HTR-8/SVneo (cell line): ENCODE results near the gene ADIPOR1.
"Not testable (repeated sequence)": the region's sequence is repeated elsewhere in the genome, so short reads cannot be mapped to it uniquely, and the experiment has no call there.

ENCODE experiments used
- DNase-seq: peaks from one replicate; pipeline ENCODE4 v3.0.0; 2011; ENCODE audit warnings: low spot score, mixed read lengths; ENCODE audit not compliant: insufficient read length
- FAIRE-seq: peaks from 2 replicates; lab custom pipeline; 2011; peaks lifted over from hg19 to GRCh38; lab: Jason Lieb, UNC

Gene ADIPOR1

GRCh38 chr1:202942426-202942825 is 15.7 kb downstream of the ADIPOR1 start:
- FAIRE-seq (no peak), DNase-seq (no peak)

DNA sequence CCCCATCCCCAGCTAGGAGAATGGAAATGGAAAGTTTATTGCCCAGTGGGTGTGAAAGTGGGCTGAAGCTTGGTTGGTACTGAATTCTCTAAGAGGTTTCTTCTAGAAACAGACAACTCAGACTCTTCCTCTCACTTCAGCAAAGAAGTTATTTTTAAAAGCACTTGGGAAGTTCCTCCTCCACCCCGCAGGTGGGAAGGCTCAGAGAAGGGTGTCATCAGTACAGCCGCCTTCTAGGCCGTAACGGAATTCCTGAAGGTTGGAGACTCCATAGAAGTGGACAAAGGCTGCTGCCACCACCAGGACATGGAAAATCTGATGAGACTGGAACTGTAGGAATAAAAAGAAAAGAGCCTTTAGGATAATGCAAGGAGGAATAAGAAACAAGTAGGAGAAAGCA is 16.7 kb downstream of the ADIPOR1 start:
- DNase-seq, result no peak
- FAIRE-seq, result no peak

- DNase-seq, result no peak
- FAIRE-seq, result no peak
Observed at GRCh38 chr1:202940561-202940960, 17.6 kb downstream of the ADIPOR1 start.

DNA sequence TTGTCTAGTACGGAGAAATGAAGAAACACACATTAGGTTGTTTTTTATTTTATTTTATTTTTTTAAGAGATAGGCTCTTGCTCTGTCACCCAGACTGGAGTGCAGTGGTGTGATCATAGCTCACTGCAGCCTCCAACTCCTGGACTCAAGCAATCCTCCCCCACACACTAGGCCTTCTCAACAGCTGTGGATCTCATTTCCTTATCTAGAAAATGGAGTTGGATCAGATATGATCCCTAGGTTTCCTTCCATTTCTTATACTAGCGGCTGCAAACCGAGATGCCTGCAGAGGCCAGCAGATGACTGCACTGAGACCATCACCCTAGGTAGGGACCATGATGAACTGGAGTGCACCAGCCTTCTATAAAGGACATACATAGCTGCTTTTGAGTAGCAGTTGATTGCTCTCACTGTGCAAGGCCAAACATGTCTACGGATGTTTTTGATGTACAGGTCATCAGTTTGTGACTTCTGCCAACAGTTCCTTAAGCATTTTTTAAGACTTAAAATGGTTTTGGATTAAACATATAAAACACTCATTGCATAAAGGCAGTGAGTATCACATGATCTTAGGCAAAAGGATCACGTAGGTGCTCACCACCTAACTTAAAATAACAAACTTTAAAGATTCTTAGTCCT is 19.7 kb downstream of the ADIPOR1 start:
- no peak for FAIRE-seq
- no peak for DNase-seq

DNA sequence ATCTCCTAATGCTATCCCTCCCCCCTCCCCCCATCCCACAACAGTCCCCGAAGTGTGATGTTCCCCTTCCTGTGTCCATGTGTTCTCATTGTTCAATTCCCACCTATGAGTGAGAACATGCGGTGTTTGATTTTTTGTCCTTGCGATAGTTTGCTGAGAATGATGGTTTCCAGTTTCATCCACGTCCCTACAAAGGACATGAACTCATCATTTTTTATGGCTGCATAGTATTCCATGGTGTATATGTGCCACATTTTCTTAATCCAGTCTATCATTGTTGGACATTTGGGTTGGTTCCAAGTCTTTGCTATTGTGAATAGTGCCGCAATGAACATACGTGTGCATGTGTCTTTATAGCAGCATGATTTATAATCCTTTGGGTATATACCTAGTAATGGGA is 21.7 kb downstream of the ADIPOR1 start:
- not testable (repeated sequence) for DNase-seq, FAIRE-seq

DNA sequence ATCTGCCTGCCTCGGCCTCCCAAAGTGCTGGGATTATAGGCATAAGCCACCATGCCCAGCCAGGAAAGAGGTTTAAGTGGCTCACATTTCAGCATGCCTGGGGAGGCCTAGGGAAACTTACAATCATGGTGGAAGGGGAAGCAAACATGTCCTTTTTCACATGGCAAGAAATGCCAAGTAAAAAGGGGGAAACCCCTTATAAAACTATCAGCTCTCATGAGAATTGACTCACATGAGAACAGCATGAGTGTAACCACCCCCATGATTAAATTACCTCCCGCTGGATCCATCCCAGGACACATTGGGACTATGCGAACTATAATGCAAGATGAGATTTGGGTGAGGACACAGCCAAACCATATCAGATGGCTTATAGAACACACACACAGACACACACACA is 22.3 kb downstream of the ADIPOR1 start:
- no peak for FAIRE-seq
- no peak for DNase-seq

DNA sequence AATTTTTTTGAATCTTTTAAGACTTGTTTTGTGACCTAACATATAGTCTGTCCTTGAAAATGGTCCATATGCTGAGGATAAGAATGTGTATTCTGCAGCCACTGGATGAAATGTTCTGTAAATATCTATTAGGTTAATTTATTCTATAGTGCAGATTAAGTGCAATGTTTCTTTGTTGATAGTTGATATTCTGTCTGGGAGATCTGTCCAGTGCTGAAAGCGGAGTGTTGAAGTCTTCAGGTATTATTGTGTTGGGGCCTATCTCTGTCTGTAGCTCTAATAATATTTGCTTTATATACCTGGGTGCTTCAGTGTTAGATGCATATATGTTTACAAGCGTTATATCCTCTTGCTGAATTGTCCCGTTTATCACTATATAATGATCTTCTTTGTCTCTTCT is 23.4 kb downstream of the ADIPOR1 start:
- DNase-seq, result no peak
- no peak for FAIRE-seq

DNA sequence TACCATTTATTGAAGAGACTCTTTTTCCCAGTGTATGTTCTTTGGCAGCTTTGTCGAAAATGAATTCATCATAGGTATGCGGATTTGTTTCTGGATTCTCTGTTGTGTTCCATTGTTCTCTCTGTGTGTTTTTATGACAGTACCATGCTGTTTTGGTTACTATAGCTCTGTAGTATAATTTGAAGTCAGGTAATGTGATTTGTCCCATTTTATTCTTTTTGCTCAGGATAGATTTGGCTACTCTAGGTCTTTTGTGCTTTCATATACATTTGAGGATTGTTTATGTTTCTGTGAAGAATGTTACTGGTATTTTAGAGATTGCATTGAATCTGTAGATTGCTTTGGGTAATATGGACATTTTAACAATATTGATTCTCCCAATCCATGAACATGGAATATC is 25.6 kb downstream of the ADIPOR1 start:
- FAIRE-seq, result no peak
- no peak for DNase-seq

- DNase-seq (peak; percentile 97), FAIRE-seq (peak; percentile 93)
Observed at GRCh38 chr1:202926581-202927491, 31.3 kb downstream of the ADIPOR1 start, which contains the start of gene KLHL12. KLHL12 (minus strand) TSS chr1:202927234; CDS start chr1:202925162, 2,072 bp downstream.

DNA sequence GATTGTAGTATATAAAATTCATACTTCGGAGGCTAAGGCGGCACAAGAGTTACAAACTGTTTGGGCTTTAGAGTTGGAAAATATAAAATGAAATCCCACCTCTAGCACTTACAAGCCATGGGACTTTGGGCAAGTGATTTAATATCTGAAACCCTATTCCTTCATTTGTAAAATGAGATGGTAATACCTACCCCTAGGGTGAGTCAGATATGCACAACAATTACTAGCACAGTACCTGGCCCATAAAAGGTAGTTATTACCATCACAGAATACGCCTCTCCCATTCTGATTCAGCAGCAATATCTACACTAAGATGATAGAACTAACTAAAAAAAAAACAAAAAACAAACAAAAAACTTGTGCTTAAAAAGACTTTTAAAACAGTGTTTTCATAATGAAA is 34.6 kb downstream of the ADIPOR1 start:
- DNase-seq, result no peak
- no peak for FAIRE-seq

- no peak for DNase-seq
- FAIRE-seq, result no peak
Observed at GRCh38 chr1:202919615-202920014, 38.5 kb downstream of the ADIPOR1 start.

- FAIRE-seq, result no peak
- no peak for DNase-seq
Observed at GRCh38 chr1:202915146-202915545, 43.0 kb downstream of the ADIPOR1 start.

DNA sequence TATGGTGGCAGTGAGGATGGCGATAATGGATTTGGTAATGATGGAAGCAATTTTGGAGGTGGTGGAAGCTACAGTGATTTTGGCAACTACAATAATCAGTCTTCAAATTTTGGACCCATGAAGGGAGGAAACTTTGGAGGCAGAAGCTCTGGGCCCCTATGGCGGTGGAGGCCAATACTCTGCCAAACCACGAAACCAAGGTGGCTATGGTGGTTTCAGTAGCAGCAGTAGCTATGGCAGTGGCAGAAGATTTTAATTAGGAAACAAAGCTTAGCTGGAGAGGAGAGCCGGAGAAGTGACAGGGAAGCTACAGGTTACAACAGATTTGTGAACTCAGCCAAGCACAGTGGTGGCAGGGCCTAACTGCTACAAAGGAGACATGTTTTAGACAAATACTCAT is 45.6 kb downstream of the ADIPOR1 start:
- DNase-seq, FAIRE-seq: not testable (repeated sequence)

DNA sequence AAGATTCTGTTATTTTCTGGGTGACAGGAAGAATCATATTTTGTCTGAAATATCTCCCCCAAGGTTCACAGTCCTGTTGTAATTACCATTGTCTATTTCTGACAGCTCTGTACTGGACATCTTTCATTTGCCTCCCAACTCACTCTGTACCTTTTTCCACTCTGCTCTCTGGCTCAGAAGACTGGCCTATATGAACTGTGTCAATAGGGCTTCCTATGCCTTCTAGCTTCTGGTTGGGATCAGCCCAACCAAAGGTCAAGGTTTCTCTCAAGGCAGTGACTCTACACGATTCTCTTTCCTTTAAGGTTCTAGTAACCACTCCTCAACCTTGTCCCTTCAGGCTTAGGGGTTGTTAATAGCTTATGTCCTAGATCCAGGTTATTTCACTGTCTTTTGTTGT is 48.6 kb downstream of the ADIPOR1 start:
- no peak for FAIRE-seq

GRCh38 chr1:202908998-202909397 is 49.1 kb downstream of the ADIPOR1 start:
- DNase-seq (no peak), FAIRE-seq (no peak)

More for the DNA sequence above, 48.6 kb downstream of the ADIPOR1 start:
- no peak for DNase-seq

DNA sequence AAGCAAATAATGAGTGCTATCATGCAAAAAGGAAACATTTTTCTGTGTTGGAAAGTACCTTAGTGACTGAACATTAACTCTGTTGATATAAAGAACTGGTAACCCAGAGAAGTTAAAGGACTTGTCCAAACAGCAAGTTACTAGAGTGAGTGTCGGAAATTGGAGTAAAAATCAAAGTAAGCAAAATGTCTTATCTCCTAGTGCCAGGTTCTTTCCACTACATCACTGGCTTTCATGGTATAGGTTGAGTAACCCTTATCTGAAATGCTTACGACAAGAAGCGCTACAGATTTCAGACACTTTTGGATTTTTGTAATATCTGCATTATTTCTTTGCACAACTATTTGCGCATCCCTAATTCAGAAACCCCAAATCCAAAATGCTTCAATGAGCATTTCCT is 52.8 kb downstream of the ADIPOR1 start:
- DNase-seq (no peak), FAIRE-seq (no peak)

GRCh38 chr1:202903808-202904207 is 54.3 kb downstream of the ADIPOR1 start:
- not testable (repeated sequence) for FAIRE-seq

GRCh38 chr1:202901555-202901954 is 56.6 kb downstream of the ADIPOR1 start:
- DNase-seq (no peak), FAIRE-seq (no peak)

More at GRCh38 chr1:202903808-202904207, 54.3 kb downstream of the ADIPOR1 start:
- DNase-seq, result not testable (repeated sequence)

- DNase-seq (no peak), FAIRE-seq (no peak)
Observed at GRCh38 chr1:202892501-202892900, 65.6 kb downstream of the ADIPOR1 start.
